MCF 10A (cell line): Measurements from ENCODE around the gene SPNS3. TPM values are rescaled to one million over a fixed set of nuclear protein-coding genes. Genes with fewer than 3 reads are reported as not detected.

ENCODE experiments used
- BruUV-seq: library from RNA; stranded (reverse); fragments of 400-500 nt; replicated peaks from 2 replicates; lab custom pipeline; 2021; lab: Mats Ljungman, UMichigan
- CTCF ChIA-PET: fragments of 300-600 bp; sonication (Branson Sonifier 250); formaldehyde crosslinking; extraction: SDS; loops from one replicate; lab custom pipeline; 2021; ENCODE audit warnings: antibody characterized with exemption, inconsistent platforms; lab: Yijun Ruan, JAX
- POLR2A ChIA-PET: fragments of 300-600, 350-650 bp; sonication (Branson Sonifier 250); formaldehyde crosslinking; extraction: SDS; loops from one replicate; lab custom pipeline; 2020; ENCODE audit warnings: antibody characterized with exemption, inconsistent platforms; lab: Yijun Ruan, JAX
- DNase-seq: peaks from one replicate; pipeline ENCODE4 v3.0.0-alpha.2; 2018; ENCODE audit not compliant: unreplicated experiment
- H3K27ac Mint-ChIP-seq: one replicate; pipeline ENCODE4 v1.8.0; 2022; ENCODE audit warnings: mild to moderate bottlenecking, low read depth, mixed read lengths; ENCODE audit not compliant: unreplicated experiment
- H3K27me3 Mint-ChIP-seq: one replicate; pipeline ENCODE4 v1.8.0; 2022; ENCODE audit warnings: mixed read lengths; ENCODE audit not compliant: insufficient read depth, unreplicated experiment
- H3K36me3 Mint-ChIP-seq: one replicate; pipeline ENCODE4 v1.8.0; 2022; ENCODE audit warnings: mild to moderate bottlenecking, moderate library complexity, mixed read lengths; ENCODE audit not compliant: insufficient read depth, unreplicated experiment
- H3K4me1 Mint-ChIP-seq: one replicate; pipeline ENCODE4 v1.8.0; 2022; ENCODE audit warnings: mixed read lengths; ENCODE audit not compliant: insufficient read depth, unreplicated experiment
- H3K4me3 Mint-ChIP-seq: one replicate; pipeline ENCODE4 v1.8.0; 2022; ENCODE audit warnings: mild to moderate bottlenecking, moderate library complexity, mixed read lengths; ENCODE audit not compliant: unreplicated experiment
- H3K9me3 Mint-ChIP-seq: one replicate; pipeline ENCODE4 v1.8.0; 2022; ENCODE audit warnings: mixed read lengths; ENCODE audit not compliant: unreplicated experiment
- CTCF ChIP-seq: fragments of 200-600 bp; IDR thresholded peaks from one replicate; pipeline ENCODE4 v1.8.0; 2022; ENCODE audit warnings: antibody characterized with exemption, mild to moderate bottlenecking; ENCODE audit not compliant: unreplicated experiment
- intact Hi-C: fragments of 100-400 bp; cut with micrococcal nuclease; formaldehyde crosslinking; loops from 2 replicates; pipeline ENCODE4 v1.14.1; 2022
- total RNA-seq: library from RNA; stranded (reverse); gene quantifications from 2 replicates; pipeline ENCODE4 v1.2.3, GENCODE V29; 2022

SPNS3 gene
- total RNA-seq, 1 experiment from 2014 or later, result not detected

- Mint-ChIP-seq H3K4me3 (no peak overlapping the region), H3K36me3 (no peaks in the 10 kb centered on the region), H3K27me3 (no peaks in the 10 kb centered on the region), H3K27ac (no peak overlapping the region), H3K9me3 (no peaks in the 10 kb centered on the region), H3K4me1 (no peaks in the 10 kb centered on the region)
- no peak for DNase-seq
- intact Hi-C loops, result no loop called here
- CTCF ChIA-PET, result interaction anchor here (0.6 to 1.2 kb wide), 2 partner anchors 7 to 200 kb away, joined by 3 read pairs; no protein-coding TSS in a partner anchor
- TF ChIP-seq CTCF, result no peak
- POLR2A ChIA-PET, result interaction anchor here (0.6 kb wide), 1 partner anchor 254 kb away, joined by 4 read pairs; no protein-coding TSS in a partner anchor
- no TSS peak for BruUV-seq
These were observed 7.1 kb upstream of the SPNS3 start for GRCh38 chr17:4426499-4427208.

- ChIA-PET CTCF (interaction anchor here (0.6 kb wide), 2 partner anchors 8 to 247 kb away, joined by 3 to 4 read pairs; no protein-coding TSS in a partner anchor), POLR2A (interaction anchor here (0.7 kb wide), 1 partner anchor 32 kb away, joined by 3 read pairs; no protein-coding TSS in a partner anchor)
- no TSS peak for BruUV-seq
- Mint-ChIP-seq H3K27ac (no peak overlapping the region), H3K9me3 (no peaks in the 10 kb centered on the region), H3K4me1 (no peaks in the 10 kb centered on the region), H3K27me3 (no peaks in the 10 kb centered on the region), H3K36me3 (no peaks in the 10 kb centered on the region), H3K4me3 (no peak overlapping the region)
- DNase-seq, result no peak
- intact Hi-C loops, result no loop called here
- no peak for TF ChIP-seq CTCF
These were observed 6.2 kb upstream of the SPNS3 start for GRCh38 chr17:4427505-4427904.

- no peak for DNase-seq
- Mint-ChIP-seq H3K4me1 (no peaks in the 10 kb centered on the region), H3K9me3 (no peaks in the 10 kb centered on the region), H3K4me3 (no peak overlapping the region), H3K36me3 (no peaks in the 10 kb centered on the region), H3K27me3 (peaks cover 12% of the 10 kb centered on the region), H3K27ac (no peak overlapping the region)
- TF ChIP-seq CTCF, result no peak
- ChIA-PET POLR2A (interaction anchor here (0.6 kb wide), 1 partner anchor 258 kb away, joined by 4 read pairs; no protein-coding TSS in a partner anchor), CTCF (interaction anchor here (0.8 to 0.9 kb wide), 2 partner anchors 17 to 236 kb away, joined by 3 read pairs; no protein-coding TSS in a partner anchor)
- no TSS peak for BruUV-seq
- intact Hi-C loops, result no loop called here
These were observed 2.6 kb downstream of the SPNS3 start for GRCh38 chr17:4436381-4436780.

- Mint-ChIP-seq H3K9me3 (no peaks in the 10 kb centered on the region), H3K4me1 (no peaks in the 10 kb centered on the region), H3K27me3 (peaks cover 15% of the 10 kb centered on the region), H3K27ac (no peak overlapping the region), H3K36me3 (no peaks in the 10 kb centered on the region), H3K4me3 (no peak overlapping the region)
- no peak for TF ChIP-seq CTCF
- intact Hi-C loops, result no loop called here
- BruUV-seq, result no TSS peak
- DNase-seq, result no peak
- POLR2A ChIA-PET, result no interaction called here
- CTCF ChIA-PET, result no interaction called here
These were observed 3.1 kb downstream of the SPNS3 start for GRCh38 chr17:4436846-4437245.
